ENCODE data around the gene MTAP.

Gene MTAP

DNA sequence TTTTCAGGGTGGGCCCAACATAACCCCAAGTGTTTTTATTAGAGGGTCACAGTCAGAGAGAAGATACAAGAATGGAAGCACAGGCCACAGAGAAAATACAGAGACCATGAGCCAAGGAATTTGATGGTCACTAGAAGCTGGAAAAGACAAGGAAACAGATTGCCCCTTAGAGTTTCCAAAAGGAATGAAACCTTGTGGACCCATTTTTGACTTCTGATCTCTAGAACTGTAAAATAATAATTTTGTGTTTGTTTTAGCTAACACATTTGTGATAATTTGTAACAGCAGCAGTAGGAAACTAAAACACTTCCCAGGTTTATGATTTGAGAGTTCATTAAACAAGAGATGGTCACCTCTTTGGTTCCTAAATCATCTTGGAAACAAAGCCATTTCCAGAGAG is 169.9 kb downstream of the MTAP start:
- FAIRE-seq: no peak

DNA sequence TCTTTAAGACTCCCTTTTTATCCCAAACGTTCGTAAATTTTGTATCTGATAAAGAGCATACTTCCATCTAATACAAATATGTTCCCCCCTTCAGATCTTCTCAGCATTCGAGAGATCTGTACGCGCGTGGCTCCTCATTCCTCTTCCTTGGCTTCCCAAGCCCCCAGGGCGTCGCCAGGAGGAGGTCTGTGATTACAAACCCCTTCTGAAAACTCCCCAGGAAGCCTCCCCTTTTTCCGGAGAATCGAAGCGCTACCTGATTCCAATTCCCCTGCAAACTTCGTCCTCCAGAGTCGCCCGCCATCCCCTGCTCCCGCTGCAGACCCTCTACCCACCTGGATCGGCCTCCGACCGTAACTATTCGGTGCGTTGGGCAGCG is 171.9 kb downstream of the MTAP start:
- FAIRE-seq: no peak

DNA sequence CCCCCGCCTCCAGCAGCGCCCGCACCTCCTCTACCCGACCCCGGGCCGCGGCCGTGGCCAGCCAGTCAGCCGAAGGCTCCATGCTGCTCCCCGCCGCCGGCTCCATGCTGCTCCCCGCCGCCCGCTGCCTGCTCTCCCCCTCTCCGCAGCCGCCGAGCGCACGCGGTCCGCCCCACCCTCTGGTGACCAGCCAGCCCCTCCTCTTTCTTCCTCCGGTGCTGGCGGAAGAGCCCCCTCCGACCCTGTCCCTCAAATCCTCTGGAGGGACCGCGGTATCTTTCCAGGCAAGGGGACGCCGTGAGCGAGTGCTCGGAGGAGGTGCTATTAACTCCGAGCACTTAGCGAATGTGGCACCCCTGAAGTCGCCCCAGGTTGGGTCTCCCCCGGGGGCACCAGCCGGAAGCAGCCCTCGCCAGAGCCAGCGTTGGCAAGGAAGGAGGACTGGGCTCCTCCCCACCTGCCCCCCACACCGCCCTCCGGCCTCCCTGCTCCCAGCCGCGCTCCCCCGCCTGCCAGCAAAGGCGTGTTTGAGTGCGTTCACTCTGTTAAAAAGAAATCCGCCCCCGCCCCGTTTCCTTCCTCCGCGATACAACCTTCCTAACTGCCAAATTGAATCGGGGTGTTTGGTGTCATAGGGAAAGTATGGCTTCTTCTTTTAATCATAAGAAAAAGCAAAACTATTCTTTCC is 172.4 kb downstream of the MTAP start:
- no peak for FAIRE-seq

DNA sequence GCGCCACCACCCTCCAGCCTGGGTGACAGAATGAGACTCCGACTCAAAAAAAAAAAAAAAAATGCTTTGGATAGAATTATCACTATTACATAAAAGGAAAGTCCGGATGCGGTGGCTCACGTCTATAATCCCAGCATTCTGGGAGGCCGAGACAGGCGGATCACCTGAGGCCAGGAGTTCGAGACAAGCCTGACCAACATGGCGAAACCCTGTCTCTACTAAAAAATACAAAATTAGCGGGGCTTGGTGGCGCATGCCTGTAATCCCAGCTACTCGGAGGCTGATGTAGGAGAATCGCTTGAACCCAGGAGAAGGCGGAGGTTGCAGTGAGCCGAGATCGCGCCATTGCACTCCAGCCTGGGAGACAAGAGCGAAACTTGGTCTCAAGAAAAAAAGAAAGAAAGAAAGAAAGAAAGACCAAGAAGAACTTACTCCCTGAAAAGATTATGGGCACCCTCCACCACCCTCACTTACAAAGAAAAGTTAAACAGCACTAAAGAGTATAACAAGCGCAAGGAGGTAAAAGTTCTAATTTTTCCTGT is 174.0 kb downstream of the MTAP start:
- no peak for FAIRE-seq

DNA sequence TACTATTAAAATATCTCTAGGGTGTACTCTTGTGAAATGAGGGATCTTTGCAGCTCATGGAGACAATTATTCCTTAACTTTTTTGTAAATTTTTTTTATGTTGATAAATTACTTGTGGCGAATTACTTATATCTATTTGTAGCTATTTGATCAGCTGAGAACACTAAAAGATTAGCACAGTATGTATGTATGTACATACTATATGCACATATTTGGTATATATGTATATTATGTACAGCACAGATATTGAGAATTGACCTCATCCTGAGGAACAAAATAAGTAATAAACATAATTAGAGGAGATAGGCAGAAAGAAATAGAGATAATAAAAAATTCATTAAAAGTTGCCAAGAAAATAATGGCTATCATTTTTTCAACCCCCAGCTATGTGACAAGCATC is 180.0 kb downstream of the MTAP start:
- FAIRE-seq: no peak

DNA sequence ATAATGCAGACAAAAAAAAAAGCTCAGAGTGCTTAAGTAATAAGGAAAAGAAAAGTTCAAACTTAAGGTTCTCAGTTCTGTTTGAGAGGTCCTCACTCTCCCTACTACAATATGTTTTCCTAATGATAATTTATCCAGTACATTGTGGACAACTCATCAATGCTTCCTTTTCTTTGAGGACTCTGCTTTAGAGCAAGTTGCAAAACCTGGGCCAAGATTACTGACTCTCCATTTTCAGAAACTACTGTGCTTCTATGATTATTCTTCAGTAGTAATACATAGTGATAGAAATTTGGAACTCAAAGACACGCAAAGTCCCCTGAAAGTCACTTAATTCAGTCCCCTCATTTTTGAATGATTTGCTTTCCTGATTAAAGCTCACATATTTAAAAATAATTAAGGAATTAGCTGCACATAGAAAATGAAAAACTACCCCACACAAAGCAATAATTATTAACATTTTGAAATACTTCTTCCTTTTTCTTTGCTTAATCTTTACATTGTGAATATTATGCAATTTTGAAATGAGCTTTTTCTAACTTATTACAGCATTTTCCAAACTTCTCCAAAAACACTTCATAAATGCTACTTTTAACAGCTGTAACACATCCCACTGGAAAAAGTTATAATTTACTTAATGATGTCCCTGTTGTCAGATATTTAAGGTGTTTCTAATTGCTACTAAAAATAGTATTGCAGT is 180.6 kb downstream of the MTAP start:
- FAIRE-seq: no peak

DNA sequence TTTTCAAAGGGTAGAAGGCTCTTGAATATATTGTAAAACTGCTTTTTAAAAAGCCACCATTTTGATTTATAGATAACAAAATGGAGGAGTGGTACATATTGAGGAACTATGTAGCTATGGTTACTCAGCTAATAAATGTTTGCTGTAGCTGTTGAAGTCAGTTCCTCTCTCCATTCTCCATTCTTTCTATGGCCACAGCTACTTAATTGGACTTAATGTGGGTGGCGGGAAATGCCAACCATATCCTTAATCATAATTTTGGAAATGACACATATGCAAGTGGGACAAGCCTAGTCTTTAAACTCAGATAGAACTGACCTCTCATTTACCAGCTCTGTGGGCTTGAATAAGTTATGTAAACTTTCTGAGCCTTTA is 181.1 kb downstream of the MTAP start:
- FAIRE-seq: no peak

DNA sequence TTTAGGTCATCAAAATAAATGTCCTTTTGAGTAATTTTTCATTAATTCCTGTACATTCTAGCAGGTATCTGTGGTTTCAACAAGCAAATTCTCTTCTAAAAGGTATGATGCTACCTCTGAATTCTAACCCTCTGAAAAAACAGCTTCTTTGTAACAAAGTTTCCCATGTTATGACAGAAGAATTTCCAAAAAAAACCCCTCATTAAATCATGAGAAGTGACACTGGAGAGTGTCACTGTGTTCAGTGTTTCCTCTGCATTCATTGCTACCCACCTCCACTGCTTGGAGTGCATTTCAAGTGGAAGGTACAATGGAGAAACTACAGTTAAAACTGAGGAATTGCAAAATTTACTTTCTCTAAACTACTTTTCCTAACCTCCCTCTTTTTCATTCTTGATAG is 181.7 kb downstream of the MTAP start:
- no peak for FAIRE-seq

DNA sequence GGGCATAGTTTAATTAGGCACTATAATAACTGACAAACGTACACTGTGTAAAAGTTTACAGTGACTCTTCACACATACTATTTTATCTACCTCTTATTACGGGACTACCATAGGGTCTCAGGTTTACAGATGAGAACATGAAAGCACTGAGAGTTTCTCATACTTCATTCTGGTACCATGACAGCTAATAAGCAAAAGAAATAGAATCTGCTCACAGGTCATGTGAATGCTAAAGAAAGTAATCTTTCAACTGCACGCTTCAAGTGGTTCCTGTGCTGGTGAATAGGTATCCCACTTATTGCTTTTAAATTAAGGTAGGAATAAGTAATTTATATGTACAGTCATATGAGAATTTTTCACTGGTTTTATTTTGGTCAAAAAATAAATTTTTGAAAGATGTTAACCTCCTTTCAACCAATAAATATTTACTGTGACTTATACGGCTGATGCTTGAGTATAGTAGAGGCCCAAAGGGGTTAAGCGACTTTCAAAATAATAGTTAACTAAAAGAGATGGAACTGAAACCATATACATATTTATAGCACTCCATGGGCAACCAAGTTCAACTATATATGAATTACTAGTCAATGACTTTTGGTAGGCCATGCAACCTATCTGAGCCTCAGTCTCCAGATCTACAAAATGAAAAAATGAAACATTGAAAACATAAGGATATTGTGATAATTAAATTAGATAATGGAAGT is 183.7 kb downstream of the MTAP start:
- FAIRE-seq: no peak
